ENCODE measurements around the gene RNU1-4.
"Not testable (repeated sequence)": the region's sequence is repeated elsewhere in the genome, so short reads cannot be mapped to it uniquely, and the experiment has no call there.

Gene RNU1-4

DNA sequence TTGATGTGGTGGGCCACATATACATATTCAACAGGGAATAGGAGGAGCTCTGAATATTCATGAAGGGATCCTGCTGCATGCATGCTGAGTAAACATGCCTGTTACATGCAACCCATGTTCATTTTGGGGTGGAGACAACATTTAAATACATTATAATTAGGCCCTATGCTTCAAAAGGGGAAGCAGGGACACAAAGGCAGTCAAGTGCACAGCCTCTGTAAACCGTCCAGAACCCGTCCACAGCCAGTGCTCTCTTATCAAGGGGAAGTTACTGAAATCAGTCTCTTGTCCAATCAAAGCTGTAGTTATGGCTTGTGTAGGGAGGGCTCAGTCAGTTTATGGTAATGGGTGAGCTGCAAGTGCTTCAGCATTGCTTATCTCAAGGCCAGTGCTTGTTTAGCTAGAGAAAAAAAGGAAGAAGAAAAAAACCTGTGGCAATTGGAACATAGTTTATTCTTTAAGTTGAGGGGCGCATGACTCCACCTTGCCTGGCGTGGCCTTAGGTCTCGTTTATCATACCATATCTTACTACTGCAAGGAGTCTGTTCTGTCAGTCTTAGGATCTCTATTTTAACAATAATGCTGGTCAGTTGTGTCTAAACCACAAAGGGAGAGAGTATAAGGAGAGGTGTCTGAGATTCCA lies 7.9 kb upstream of the RNU1-4 start:
- DNase-seq: not testable (repeated sequence)

DNA sequence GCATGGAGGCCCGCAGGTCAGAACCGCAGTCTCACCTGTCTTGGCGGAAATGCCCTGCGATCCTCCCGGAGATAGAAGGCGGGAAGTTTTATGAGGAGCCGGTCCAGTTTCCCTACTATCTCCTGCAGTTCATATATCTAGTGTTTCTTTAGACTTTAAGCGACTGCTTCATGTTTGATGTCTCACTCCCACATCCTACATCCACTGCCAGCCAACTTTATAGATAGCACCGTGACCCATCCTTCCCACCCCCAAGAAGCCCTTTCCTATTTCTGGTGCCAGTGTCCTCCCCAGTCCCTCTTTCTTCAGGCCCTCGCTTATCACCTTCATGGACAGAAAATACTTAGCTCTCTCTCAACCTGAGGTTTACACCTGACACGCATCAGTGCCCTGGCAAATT lies 914 bp downstream of the RNU1-4 start:
- not testable (repeated sequence) for DNase-seq

DNA sequence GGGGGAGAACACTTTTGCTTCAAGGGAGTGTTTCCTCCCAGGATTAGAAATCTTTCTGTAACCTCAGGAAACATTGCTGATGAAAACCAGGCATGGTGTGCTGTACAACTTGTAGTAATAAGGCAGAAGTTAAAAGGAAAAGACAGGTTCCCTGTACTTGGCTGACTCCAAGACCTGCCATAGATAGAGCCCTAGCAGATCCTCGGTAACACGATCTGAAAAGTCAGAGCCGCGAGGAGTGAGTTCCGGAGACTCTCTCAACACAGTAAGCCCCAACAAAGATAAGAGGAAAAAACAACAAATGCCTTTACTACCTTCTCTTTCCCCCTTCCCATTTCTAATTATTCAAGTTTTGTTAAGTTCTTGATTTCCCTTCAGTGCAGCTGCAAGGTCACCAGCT lies 7.3 kb downstream of the RNU1-4 start:
- DNase-seq: not testable (repeated sequence)

DNA sequence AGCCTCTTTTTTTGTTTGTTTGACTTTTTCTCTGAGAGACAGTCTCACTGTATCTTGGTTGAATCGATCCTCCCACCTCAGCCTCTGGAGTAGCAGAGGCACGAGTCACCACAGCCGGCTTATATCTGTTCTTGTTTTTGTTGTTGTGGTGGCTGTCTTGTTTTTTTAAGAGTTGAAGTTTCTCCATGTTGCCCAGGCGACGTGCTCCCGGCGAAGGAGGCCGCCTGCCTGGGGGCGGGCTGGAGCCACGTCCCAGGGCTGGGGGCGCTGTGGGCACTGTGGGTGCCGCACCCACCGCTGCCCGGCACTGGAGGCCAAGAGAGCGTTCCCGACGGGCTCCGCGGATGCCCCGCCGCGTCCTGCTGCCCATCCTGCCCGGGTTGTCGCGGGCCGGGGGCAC lies 8.4 kb downstream of the RNU1-4 start:
- not testable (repeated sequence) for DNase-seq

DNA sequence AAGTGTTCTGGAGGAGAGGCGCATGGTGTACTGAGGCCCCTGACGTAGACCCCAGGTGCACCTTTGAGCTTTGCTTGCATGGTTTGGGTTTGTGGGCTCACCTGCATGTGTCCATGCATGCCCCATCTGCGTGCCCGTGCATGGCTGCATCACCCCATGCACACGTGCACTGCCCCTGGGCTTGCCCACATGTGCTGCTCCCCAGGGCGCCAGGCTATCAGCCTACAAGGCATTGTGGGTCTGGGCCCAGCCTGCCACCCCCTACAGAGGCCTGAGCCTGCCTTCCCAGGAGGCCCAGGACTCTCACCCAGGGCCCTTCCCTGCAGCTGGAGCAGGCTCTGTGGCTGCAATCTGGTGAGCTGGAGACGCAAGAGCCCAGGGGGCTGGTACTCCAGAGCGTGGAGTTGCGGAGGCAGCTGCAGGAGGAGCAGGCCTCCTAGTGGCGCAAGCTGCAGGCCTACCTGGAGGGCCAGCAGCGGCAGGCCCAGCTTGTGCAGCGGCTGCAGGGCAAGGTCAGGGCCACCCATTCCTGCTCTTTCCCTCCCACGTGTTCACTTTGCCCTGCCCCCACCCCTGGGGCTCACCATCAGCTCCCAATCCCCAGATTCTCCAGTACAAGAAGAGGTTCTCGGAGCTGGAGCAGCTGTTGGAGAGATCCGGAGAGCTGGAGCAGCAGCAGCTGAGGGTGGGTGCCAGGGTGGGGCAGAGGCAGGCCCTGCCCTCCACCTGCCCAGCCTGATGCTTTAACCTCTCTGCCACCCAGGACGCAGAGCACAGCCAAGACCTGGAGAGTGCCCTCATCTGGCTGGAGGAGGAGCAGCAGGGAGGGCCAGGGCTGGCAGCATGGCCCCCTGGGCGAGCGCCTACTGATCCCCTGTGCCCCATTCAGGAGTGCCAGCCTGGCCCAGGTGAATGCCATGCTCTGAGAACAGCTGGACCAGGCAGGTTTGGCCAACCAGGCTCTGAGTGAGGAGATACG lies 9.9 kb downstream of the RNU1-4 start:
- DNase-seq: not testable (repeated sequence)

DNA sequence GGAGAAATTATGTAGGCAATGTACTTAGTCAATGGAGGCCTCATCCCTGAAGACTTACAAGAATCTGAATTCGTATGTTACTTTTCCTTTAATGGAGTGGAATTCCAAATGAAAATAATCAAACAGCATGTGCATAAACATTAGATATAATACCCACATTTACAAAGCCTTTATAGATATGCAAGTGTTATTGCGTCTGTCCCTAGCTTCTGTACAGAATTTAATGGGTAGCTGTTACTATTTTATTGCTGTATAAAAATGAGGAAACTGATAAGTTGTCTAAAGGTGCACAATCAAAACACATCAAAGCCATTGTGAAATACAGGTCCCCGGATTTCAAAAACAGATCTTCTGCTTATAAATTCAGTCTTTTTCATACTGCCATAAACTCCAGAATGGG lies 12.5 kb downstream of the RNU1-4 start:
- DNase-seq: not testable (repeated sequence)

- DNase-seq: not testable (repeated sequence)
Observed at GRCh38 chr1:16755385-16755784, 15.1 kb downstream of the RNU1-4 start.

- not testable (repeated sequence) for DNase-seq
Observed at GRCh38 chr1:16755932-16756331, 15.6 kb downstream of the RNU1-4 start.

DNA sequence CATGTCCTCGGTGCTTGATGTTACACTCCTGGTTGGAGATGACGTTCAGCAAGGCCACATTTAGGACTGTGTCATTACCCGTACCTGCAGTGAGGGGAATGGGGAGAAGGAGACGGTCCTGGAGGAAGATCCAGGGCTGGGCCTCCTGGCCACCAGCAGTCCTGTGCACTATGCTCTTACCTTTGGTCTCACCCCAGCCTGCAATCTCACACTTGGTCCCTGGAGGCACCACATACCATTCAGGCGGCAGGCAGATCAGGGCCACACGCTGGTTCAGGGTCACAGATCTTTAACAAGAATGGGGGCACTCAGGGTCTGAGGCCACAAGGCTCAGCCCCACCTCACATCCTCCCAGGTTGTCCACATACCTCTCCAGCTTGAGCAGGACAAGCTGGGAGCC lies 17.3 kb downstream of the RNU1-4 start:
- not testable (repeated sequence) for DNase-seq

GRCh38 chr1:16758060-16758459 lies 17.7 kb downstream of the RNU1-4 start:
- DNase-seq: not testable (repeated sequence)

DNA sequence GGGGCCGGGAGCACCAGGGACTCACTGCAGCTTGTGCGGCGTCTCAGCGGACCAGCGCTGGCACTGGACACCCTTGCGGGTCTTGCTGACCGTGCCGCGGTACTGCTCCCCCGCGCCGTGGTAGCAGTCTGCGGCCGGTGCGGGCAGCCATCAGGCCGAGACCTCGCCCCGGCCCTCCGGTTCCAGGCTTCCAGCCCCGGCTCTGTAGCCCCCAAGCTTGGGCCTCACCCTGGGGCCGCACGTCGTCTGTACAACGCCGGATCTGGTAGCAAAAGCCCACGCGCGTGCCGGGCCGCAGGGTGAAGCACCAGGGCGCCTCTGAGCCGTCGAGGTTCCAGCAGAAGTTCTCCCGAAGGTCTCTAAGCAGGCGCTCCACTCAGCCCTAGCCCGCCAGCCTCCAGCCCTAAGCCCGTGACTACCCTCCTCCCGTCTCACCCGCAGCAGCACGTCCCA lies 18.8 kb downstream of the RNU1-4 start:
- DNase-seq: not testable (repeated sequence)

GRCh38 chr1:16759650-16760455 lies 19.5 kb downstream of the RNU1-4 start:
- not testable (repeated sequence) for DNase-seq

DNA sequence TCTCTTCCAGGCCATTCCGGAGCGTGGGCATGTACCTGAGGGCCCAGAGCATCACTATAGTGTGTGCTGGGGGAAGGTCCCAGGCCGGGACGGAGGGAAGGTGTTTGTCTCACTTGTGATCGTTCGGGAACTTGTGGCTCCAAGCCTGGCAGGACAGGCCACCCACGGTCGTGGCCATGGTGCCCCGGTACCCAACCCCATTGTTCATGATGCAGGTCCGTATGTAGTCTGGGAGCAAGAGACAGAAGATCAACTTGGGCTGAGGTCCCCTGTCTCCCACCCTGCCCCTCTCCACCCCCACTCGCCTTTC lies 20.1 kb downstream of the RNU1-4 start:
- not testable (repeated sequence) for DNase-seq

DNA sequence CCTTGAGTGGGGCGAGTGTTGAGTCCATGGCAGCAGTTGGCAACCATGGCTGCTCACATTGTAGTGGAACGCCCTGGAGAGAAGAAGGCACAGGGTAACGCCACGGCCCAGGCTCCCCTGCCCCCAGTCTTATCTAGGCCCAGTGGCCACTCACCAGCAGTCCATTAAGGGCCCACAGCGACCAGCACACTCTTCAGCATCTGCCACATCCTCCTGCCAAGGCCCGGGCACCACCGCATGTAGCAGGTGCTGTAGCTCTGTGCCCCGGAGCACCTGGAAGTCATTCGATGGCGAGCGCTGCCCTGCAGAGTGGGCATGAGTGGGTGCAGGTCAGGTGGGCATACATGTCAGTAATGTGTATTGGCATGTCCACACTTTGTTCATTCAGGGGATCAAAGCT lies 20.5 kb downstream of the RNU1-4 start:
- DNase-seq: not testable (repeated sequence)

DNA sequence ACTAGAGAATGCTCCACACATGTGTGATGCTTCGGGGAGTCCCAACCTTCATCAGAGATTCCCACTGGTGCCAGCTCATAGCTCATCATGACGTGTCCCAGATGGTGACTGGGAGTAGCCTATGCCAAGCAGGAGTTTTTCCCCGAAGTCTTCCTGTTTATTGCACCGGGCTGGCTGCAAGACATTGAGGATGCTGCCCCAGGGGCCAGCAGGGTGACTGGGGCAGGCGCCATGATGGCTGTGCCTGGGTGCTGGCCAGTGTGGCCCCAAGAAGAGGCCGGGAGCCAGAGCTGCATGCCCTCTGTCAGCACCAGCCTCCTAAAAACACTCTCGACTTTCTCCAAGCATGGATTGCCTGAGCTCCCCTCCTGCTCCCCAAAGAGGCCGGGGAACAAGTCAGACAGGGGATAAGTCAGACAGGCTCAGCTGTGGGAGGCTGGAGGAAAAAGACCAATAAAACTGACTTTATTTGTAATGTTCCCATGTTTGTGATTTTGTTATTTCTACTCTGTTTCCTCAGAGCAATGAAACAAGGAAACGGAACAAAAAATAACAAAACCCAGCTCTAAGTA lies 24.0 kb downstream of the RNU1-4 start:
- not testable (repeated sequence) for DNase-seq

DNA sequence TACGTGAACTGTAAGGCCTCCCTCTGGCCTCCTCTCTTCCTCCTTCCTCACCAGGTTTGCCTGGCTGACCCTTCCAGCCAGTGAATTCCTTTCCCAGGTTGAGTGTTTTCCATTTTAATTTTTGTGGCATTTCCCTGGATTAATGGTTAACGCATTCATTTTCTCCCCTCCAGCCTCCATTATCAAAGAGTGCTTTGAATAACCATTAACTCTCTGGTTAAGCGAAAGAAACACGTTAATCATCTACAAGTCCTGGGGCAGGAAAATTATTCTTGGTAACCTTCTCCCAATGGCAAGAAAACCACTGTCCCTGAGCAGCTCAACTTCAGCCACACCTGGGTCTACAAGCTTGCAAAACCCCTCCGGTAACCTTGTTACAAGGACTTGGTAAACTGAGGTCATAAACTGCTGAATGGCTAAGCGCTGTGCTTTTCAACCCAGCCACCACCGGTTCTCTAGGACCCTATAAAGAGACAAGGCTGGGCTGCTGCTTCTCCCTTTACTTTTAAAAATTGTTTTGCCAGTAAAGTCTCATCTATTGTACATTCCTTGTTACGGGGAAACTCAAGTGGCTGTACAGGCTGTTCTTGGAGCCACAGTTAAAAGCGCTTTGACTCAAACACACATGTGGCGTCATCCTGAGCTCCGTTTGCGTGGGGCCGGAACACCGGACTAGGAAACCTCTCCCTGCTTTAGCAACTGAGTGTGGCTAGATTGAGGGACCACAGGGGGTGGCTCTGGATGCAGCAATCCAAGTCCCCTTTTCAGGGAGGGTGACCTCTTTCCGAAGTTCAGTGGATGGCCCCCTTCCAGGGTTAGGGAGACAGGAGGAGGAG lies 24.7 kb downstream of the RNU1-4 start:
- not testable (repeated sequence) for DNase-seq

- not testable (repeated sequence) for DNase-seq
Observed at GRCh38 chr1:16765731-16766605, 25.7 kb downstream of the RNU1-4 start.

GRCh38 chr1:16766689-16767256 lies 26.5 kb downstream of the RNU1-4 start:
- DNase-seq: not testable (repeated sequence)

DNA sequence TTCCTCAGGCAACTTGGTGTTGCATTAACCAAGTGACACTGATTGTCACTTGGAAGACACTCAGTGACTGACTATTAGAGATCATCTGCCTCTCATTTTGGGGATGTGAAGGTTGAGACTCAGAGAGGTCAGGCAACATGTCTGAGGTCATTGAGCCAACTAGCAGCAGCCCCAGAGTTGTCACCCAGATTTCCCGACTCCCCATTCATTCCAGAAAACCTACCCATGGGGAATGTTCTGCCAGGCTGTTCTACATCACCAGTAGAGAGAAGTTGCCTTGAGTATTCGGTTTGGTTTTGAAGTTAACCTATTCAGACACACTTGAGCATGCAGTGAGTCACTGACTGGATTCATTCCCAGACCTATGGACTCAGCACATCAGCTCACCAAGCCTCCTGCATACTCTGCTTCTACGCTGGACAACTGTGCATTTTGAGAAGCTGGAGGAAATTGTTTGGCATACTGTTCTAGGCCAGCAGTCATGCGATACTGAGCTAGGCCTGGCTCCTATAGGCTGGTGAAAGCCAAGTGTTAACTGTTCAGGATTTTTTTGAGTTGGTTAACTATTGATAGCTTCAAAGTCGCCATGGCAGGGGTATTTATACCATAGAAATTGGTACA lies 29.9 kb downstream of the RNU1-4 start:
- not testable (repeated sequence) for DNase-seq
